IMR-90 (cell line): ENCODE results near the gene NEK4. TPM values are rescaled to one million over a fixed set of nuclear protein-coding genes. Genes with fewer than 3 reads are reported as not detected.

Source experiments
- ATAC-seq: fragments of 200-7000 bp; cut with Tn5 transposase; 2 replicates; pipeline ENCODE4 v1.9.1; 2020; ENCODE audit warnings: low read depth, mild to moderate bottlenecking, moderate library complexity
- BruUV-seq: library from RNA; stranded (reverse); fragments of 400-500 nt; replicated peaks from 2 replicates; lab custom pipeline; 2021; lab: Mats Ljungman, UMichigan
- CTCF ChIA-PET: fragments of 300-600 bp; formaldehyde crosslinking; extraction: SDS; loops from one replicate; lab custom pipeline; 2021; ENCODE audit warnings: antibody characterized with exemption; lab: Yijun Ruan, JAX
- POLR2A ChIA-PET: fragments of 300-600 bp; sonication (Branson Sonifier 250); formaldehyde crosslinking; loops from one replicate; lab custom pipeline; 2022; ENCODE audit warnings: antibody characterized with exemption; ENCODE audit not compliant: unreplicated experiment; lab: Charles Lee
- DNase-seq: peaks from one replicate; pipeline ENCODE4 v3.0.0; 2013
- H2AFZ ChIP-seq: replicated peaks from 2 replicates; pipeline ENCODE3; 2013; ENCODE audit warnings: low read length, mild to moderate bottlenecking; ENCODE audit not compliant: poor library complexity
- H2AK5ac ChIP-seq: 2 replicates; pipeline ENCODE4 v1.6.1; 2013; ENCODE audit warnings: low read depth, low read length, inconsistent platforms
- H2AK9ac ChIP-seq: replicated peaks from 2 replicates; pipeline ENCODE3; 2013; ENCODE audit warnings: mild to moderate bottlenecking, low read depth, low read length, moderate library complexity; ENCODE audit not compliant: poor library complexity
- H2BK120ac ChIP-seq: 2 replicates; pipeline ENCODE4 v1.6.1; 2013; ENCODE audit warnings: low read depth, low read length, inconsistent platforms
- H2BK15ac ChIP-seq: 3 replicates; pipeline ENCODE4 v1.6.1; 2013; ENCODE audit warnings: low read depth, low read length, inconsistent platforms
- H2BK20ac ChIP-seq: 2 replicates; pipeline ENCODE4 v1.6.1; 2013; ENCODE audit warnings: low read depth, mild to moderate bottlenecking, inconsistent platforms, low read length, moderate library complexity
- H2BK5ac ChIP-seq: 2 replicates; pipeline ENCODE4 v1.6.1; 2013; ENCODE audit warnings: mild to moderate bottlenecking, low read depth, low read length, inconsistent platforms; ENCODE audit not compliant: poor library complexity, severe bottlenecking
- H3K14ac ChIP-seq: replicated peaks from 2 replicates; pipeline ENCODE4 v1.6.1; 2013; ENCODE audit warnings: low read depth, low read length, inconsistent platforms
- H3K18ac ChIP-seq: 2 replicates; pipeline ENCODE4 v1.6.1; 2013; ENCODE audit warnings: low read depth, low read length, control low read depth
- H3K23ac ChIP-seq: 2 replicates; pipeline ENCODE4 v1.6.1; 2013; ENCODE audit warnings: low read depth, low read length, inconsistent platforms
- H3K27ac ChIP-seq: 2 replicates; pipeline ENCODE4 v1.5.1; 2013; ENCODE audit warnings: mild to moderate bottlenecking, control low read depth, low read length; ENCODE audit not compliant: insufficient read depth
- H3K27me3 ChIP-seq: 2 replicates; pipeline ENCODE4 v1.6.1; 2013; ENCODE audit warnings: low read length; ENCODE audit not compliant: control insufficient read depth, insufficient read depth
- H3K36me3 ChIP-seq: 2 replicates; pipeline ENCODE4 v1.6.1; 2013; ENCODE audit warnings: low read length, mixed read lengths; ENCODE audit not compliant: control insufficient read depth, insufficient read depth
- H3K4ac ChIP-seq: 2 replicates; pipeline ENCODE4 v1.6.1; 2013; ENCODE audit warnings: low read depth, low read length, inconsistent platforms
- H3K4me1 ChIP-seq: 2 replicates; pipeline ENCODE4 v1.6.1; 2013; ENCODE audit warnings: low read length, mixed read lengths; ENCODE audit not compliant: control insufficient read depth, insufficient read depth
- H3K4me2 ChIP-seq: 2 replicates; pipeline ENCODE4 v1.6.1; 2013; ENCODE audit warnings: low read depth, mild to moderate bottlenecking, control low read depth, low read length, moderate library complexity
- H3K4me3 ChIP-seq: 2 replicates; pipeline ENCODE4 v1.5.1; 2013; ENCODE audit warnings: low read depth, mild to moderate bottlenecking, control low read depth, low read length, moderate library complexity; ENCODE audit not compliant: insufficient read depth
- H3K56ac ChIP-seq: 2 replicates; pipeline ENCODE4 v1.6.1; 2013; ENCODE audit warnings: low read length, inconsistent platforms; ENCODE audit not compliant: insufficient read depth; ENCODE audit errors: extremely low read depth
- H3K79me1 ChIP-seq, 2 experiments: 2 replicates each; pipeline ENCODE4 v1.6.1; 2013; ENCODE audit warnings: low read length in 2 of 2, inconsistent platforms in 1 of 2, low read depth in 1 of 2
- H3K9ac ChIP-seq: 2 replicates; pipeline ENCODE4 v1.6.1; 2013; ENCODE audit warnings: low read depth, low read length, control low read depth
- H3K9me1 ChIP-seq: 2 replicates; pipeline ENCODE4 v1.6.1; 2013; ENCODE audit warnings: low read length, inconsistent platforms; ENCODE audit not compliant: insufficient read depth
- H3K9me3 ChIP-seq: 2 replicates; pipeline ENCODE4 v1.6.1; 2013; ENCODE audit warnings: low read length; ENCODE audit not compliant: control insufficient read depth, insufficient read depth
- H4K20me1 ChIP-seq: 2 replicates; pipeline ENCODE4 v1.6.1; 2013; ENCODE audit warnings: low read length, inconsistent platforms; ENCODE audit not compliant: insufficient read depth
- H4K5ac ChIP-seq: 2 replicates; pipeline ENCODE4 v1.6.1; 2013; ENCODE audit warnings: mild to moderate bottlenecking, low read depth, low read length, control low read depth
- H4K8ac ChIP-seq, 2 experiments: 2 replicates each; pipeline ENCODE4 v1.6.1; 2013; ENCODE audit warnings: low read depth in 2 of 2, low read length in 2 of 2, control low read depth in 1 of 2, inconsistent platforms in 1 of 2
- H4K91ac ChIP-seq: 2 replicates; pipeline ENCODE4 v1.6.1; 2013; ENCODE audit warnings: low read depth, low read length, inconsistent platforms; ENCODE audit not compliant: insufficient read depth
- CTCF ChIP-seq: conservative IDR thresholded peaks from 2 replicates; pipeline ENCODE4 v1.5.1; 2012; ENCODE audit warnings: mild to moderate bottlenecking, low read depth, low read length, improper control_type of control experiment
- FOS ChIP-seq: fragments of 150-350 bp; IDR thresholded peaks from 2 replicates; pipeline ENCODE4 v1.6.1; 2016; ENCODE audit warnings: low read depth, low read length
- MAZ ChIP-seq: IDR thresholded peaks from 2 replicates; pipeline ENCODE4 v1.6.1; 2012; ENCODE audit warnings: low read depth, mild to moderate bottlenecking, low read length, improper control_type of control experiment, moderate library complexity, borderline replicate concordance
- MXI1 ChIP-seq: IDR thresholded peaks from 2 replicates; pipeline ENCODE4 v1.6.1; 2012; ENCODE audit warnings: low read depth, mild to moderate bottlenecking, low read length, moderate library complexity, borderline replicate concordance
- WGBS, 2 experiments: methylation state at CpG; one replicate each; pipeline versions ENCODE4 v1.1.5 to v1.1.7; 2013; ENCODE audit warnings: missing lambda C conversion rate in 2 of 2; ENCODE audit not compliant: insufficient read length in 1 of 2; ENCODE audit errors: extremely low coverage in 2 of 2; 5-methylcytosine and 5-hydroxymethylcytosine counted together
- dilution Hi-C: fragments of 300-500 bp; cut with HindIII; formaldehyde crosslinking; loops from one replicate; pipeline ENCODE4 v1.14.3; 2018; ENCODE audit warnings: low sequenced_read_pairs; ENCODE audit not compliant: unreplicated experiment
- in situ Hi-C: fragments of 300-500 bp; cut with MboI; formaldehyde crosslinking; loops from 3 replicates; pipeline ENCODE4 v1.14.3; 2019; ENCODE audit warnings: low sequenced_read_pairs, inconsistent platforms, mixed read lengths
- intact Hi-C: fragments of 100-400 bp; cut with micrococcal nuclease; formaldehyde crosslinking; loops from 2 replicates; pipeline ENCODE4 v1.10.0; 2022
- polyA plus RNA-seq, 3 experiments: library from polyadenylated mRNA; depleted of rRNA; stranded (reverse); fragments of >200 nt; gene quantifications; 2 replicates each; pipeline ENCODE4 v1.2.3, GENCODE V29; 2012; ENCODE audit warnings: low replicate concordance in 1 of 3
- total RNA-seq: library from RNA; depleted of rRNA; stranded (reverse); fragments of >200 nt; gene quantifications from 2 replicates; pipeline ENCODE4 v1.2.3, GENCODE V29; 2012

The NEK4 gene
- total and polyA plus RNA-seq, 2 of the 4 experiments (the other 2 are of a cell fraction): 10.3 to 24.7 TPM

- Histone ChIP-seq H3K14ac (no peak overlapping the region), H2AFZ (no peak overlapping the region), H3K9me3 (no peaks in the 10 kb centered on the region), H2BK120ac (no peak overlapping the region), H2BK5ac (no peak overlapping the region), H3K9me1 (no peaks in the 10 kb centered on the region), H2BK20ac (no peak overlapping the region), H3K36me3 (no peaks in the 10 kb centered on the region), H3K56ac (no peak overlapping the region), H4K20me1 (no peaks in the 10 kb centered on the region), H4K8ac (no peak overlapping the region), H2AK5ac (no peak overlapping the region), H4K91ac (no peak overlapping the region), H3K4ac (no peak overlapping the region), H3K4me1 (no peaks in the 10 kb centered on the region), H3K27ac (no peak overlapping the region), H2BK15ac (no peak overlapping the region), H4K5ac (no peak overlapping the region), H3K4me2 (no peak overlapping the region), H3K18ac (no peak overlapping the region), H3K4me3 (no peak overlapping the region), H3K79me1 (no peaks in the 10 kb centered on the region), H3K27me3 (peaks cover 24% of the 10 kb centered on the region), H2AK9ac (no peak overlapping the region), H3K9ac (no peak overlapping the region), H3K23ac (no peak overlapping the region)
- WGBS, 2 experiments: 0% methylated on average over 1 of the region's 7 CpGs; no CpG with 5 or more reads in 1 of the 2 experiments
- ChIA-PET CTCF (interaction anchor here (1.0 kb wide), 1 partner anchor 10 kb away, joined by 3 read pairs; no protein-coding TSS in a partner anchor), POLR2A (no interaction called here)
- TF ChIP-seq MAZ: no peak
- no peak for TF ChIP-seq CTCF
- TF ChIP-seq MXI1: no peak
- no peak for TF ChIP-seq FOS
- no peak for ATAC-seq
- dilution Hi-C loops (no loop called here), in situ Hi-C loops (no loop called here), intact Hi-C loops (no loop called here)
- BruUV-seq: no TSS peak
- DNase-seq: no peak
Observed at GRCh38 chr3:52811452-52812011, 40.8 kb upstream of the NEK4 start.
